ENCODE measurements around the gene ITPR1. TPM values are rescaled to one million over a fixed set of nuclear protein-coding genes. Genes with fewer than 3 reads are reported as not detected.

Gene ITPR1
- total RNA-seq, 1 experiment from 2014 or later, result 11.3 TPM

- no peaks in the 10 kb centered on the region for H3K9me2 ChIP-seq (ENCODE audit: insufficient read depth)
- no peaks in the 10 kb centered on the region for H4K20me1 ChIP-seq (ENCODE audit: insufficient read depth)
- no peak for DNase-seq
- no peak overlapping the region for H3K4me3 ChIP-seq
- H3K79me2 ChIP-seq (ENCODE audit: low read depth), result no peaks in the 10 kb centered on the region
- no peak overlapping the region for H2AFZ ChIP-seq
- intact Hi-C loops (cut with micrococcal nuclease; ENCODE audit: unreplicated experiment), result no loop called here
- H3K4me2 ChIP-seq, result no peak overlapping the region
- H3K27me3 ChIP-seq (ENCODE audit: insufficient read depth, low read depth), result no peaks in the 10 kb centered on the region
- no TSS peak for BruUV-seq (replicated peaks)
- TF ChIP-seq CTCF (conservative IDR thresholded peaks at IDR 0.05) (no peak), EZH2 (IDR thresholded peaks at IDR 0.05; ENCODE audit: low read depth) (no peak)
- H3K36me3 ChIP-seq (ENCODE audit: low read depth), result no peaks in the 10 kb centered on the region
- H3K4me1 ChIP-seq (replicated peaks; ENCODE audit: insufficient read depth), result peaks cover 14% of the 10 kb centered on the region
- H3K27ac ChIP-seq, result no peak overlapping the region
- POLR2A ChIA-PET (ENCODE audit: unreplicated experiment), result no interaction called here
- H3K9me3 ChIP-seq (ENCODE audit: insufficient read depth, low read depth), result peaks cover 4% of the 10 kb centered on the region; the same call in 1 of the 2 replicates
- CTCF ChIA-PET, result no interaction called here
- no peaks in the 10 kb centered on the region; the same call in 1 of the 2 replicates for H3F3A ChIP-seq (ENCODE audit: insufficient read depth, low read depth)
Observed at GRCh38 chr3:4818986-4819693, 326.0 kb downstream of the ITPR1 start.

- Histone ChIP-seq H3K9me3 (ENCODE audit: insufficient read depth, low read depth) (peaks cover 4% of the 10 kb centered on the region; the same call in 1 of the 2 replicates), H3K4me1 (replicated peaks; ENCODE audit: insufficient read depth) (peaks cover 20% of the 10 kb centered on the region), H3K4me2 (no peak overlapping the region), H3K79me2 (ENCODE audit: low read depth) (no peaks in the 10 kb centered on the region), H3F3A (ENCODE audit: insufficient read depth, low read depth) (peaks cover 6% of the 10 kb centered on the region; the same call in 1 of the 2 replicates), H3K36me3 (ENCODE audit: low read depth) (no peaks in the 10 kb centered on the region), H3K9me2 (ENCODE audit: insufficient read depth) (no peaks in the 10 kb centered on the region), H2AFZ (no peak overlapping the region), H3K27me3 (ENCODE audit: insufficient read depth, low read depth) (no peaks in the 10 kb centered on the region), H4K20me1 (ENCODE audit: insufficient read depth) (no peaks in the 10 kb centered on the region), H3K4me3 (no peak overlapping the region), H3K27ac (no peak overlapping the region)
- BruUV-seq (replicated peaks), result no TSS peak
- intact Hi-C loops (cut with micrococcal nuclease; ENCODE audit: unreplicated experiment), result loop anchor here (10.0 kb wide), 1 partner anchor 235 kb away; no protein-coding TSS in a partner anchor
- ChIA-PET CTCF (no interaction called here), POLR2A (ENCODE audit: unreplicated experiment) (no interaction called here)
- DNase-seq, result no peak
- TF ChIP-seq EZH2 (IDR thresholded peaks at IDR 0.05; ENCODE audit: low read depth), result no peak
Observed at GRCh38 chr3:4819746-4820145, 326.6 kb downstream of the ITPR1 start.

GRCh38 chr3:4820296-4821121 lies 327.4 kb downstream of the ITPR1 start:
- Histone ChIP-seq H3K36me3 (ENCODE audit: low read depth) (no peaks in the 10 kb centered on the region), H3K9me2 (ENCODE audit: insufficient read depth) (no peaks in the 10 kb centered on the region), H3K79me2 (ENCODE audit: low read depth) (no peaks in the 10 kb centered on the region), H3K4me2 (no peak overlapping the region), H3K4me1 (replicated peaks; ENCODE audit: insufficient read depth) (peaks cover 28% of the 10 kb centered on the region), H3K27me3 (ENCODE audit: insufficient read depth, low read depth) (no peaks in the 10 kb centered on the region), H3K9me3 (ENCODE audit: insufficient read depth, low read depth) (peaks cover 4% of the 10 kb centered on the region; the same call in 1 of the 2 replicates), H3K4me3 (no peak overlapping the region), H3F3A (ENCODE audit: insufficient read depth, low read depth) (peaks cover 12% of the 10 kb centered on the region), H3K27ac (no peak overlapping the region), H4K20me1 (ENCODE audit: insufficient read depth) (no peaks in the 10 kb centered on the region), H2AFZ (no peak overlapping the region)
- no TSS peak for BruUV-seq (replicated peaks)
- ChIA-PET POLR2A (ENCODE audit: unreplicated experiment) (interaction anchor here (0.6 kb wide), 1 partner anchor 163 kb away, joined by 5 read pairs; no protein-coding TSS in a partner anchor), CTCF (no interaction called here)
- DNase-seq, result no peak
- intact Hi-C loops (cut with micrococcal nuclease; ENCODE audit: unreplicated experiment), result loop anchor here (10.0 kb wide), 1 partner anchor 234 kb away; no protein-coding TSS in a partner anchor
- TF ChIP-seq CTCF (conservative IDR thresholded peaks at IDR 0.05) (no peak), EZH2 (IDR thresholded peaks at IDR 0.05; ENCODE audit: low read depth) (no peak)

Measured in PC-9 (cell line).